HG02981 (cell line): ENCODE measurements around the gene KRTAP19-8.

Source experiments
- ATAC-seq: cut with Tn5 transposase; IDR thresholded peaks from one replicate; pipeline ENCODE4 v1.9.1; 2021; ENCODE audit warnings: mild to moderate bottlenecking, moderate library complexity; ENCODE audit not compliant: unreplicated experiment

Gene KRTAP19-8

GRCh38 chr21:31038376-31038775 lies at the start of gene KRTAP19-8:
Gene KRTAP19-8, minus strand, starts transcription at chr21:31038476. Its CDS starts 33 bp downstream, at chr21:31038443.
- no peak for ATAC-seq

- no peak for ATAC-seq
Measured at GRCh38 chr21:31087639-31088473, 49.6 kb upstream of the KRTAP19-8 start.

- ATAC-seq, result no peak
Measured at GRCh38 chr21:31084689-31085088, 46.4 kb upstream of the KRTAP19-8 start.

- ATAC-seq, result no peak
Measured at GRCh38 chr21:31078796-31079195, 40.5 kb upstream of the KRTAP19-8 start.

- no peak for ATAC-seq
Measured at GRCh38 chr21:31078216-31078615, 39.9 kb upstream of the KRTAP19-8 start.

GRCh38 chr21:31075848-31076247 lies 37.6 kb upstream of the KRTAP19-8 start:
- ATAC-seq, result no peak

- no peak for ATAC-seq
Measured at GRCh38 chr21:31072533-31072932, 34.3 kb upstream of the KRTAP19-8 start.

- no peak for ATAC-seq
Measured at GRCh38 chr21:31064803-31065202, 26.5 kb upstream of the KRTAP19-8 start.

GRCh38 chr21:31052489-31053142 lies 14.3 kb upstream of the KRTAP19-8 start:
- no peak for ATAC-seq

GRCh38 chr21:31050577-31051157 lies 12.4 kb upstream of the KRTAP19-8 start:
- no peak for ATAC-seq

- no peak for ATAC-seq
Measured at GRCh38 chr21:31045841-31046240, 7.6 kb upstream of the KRTAP19-8 start.

- ATAC-seq, result no peak
Measured at GRCh38 chr21:31043471-31043870, 5.2 kb upstream of the KRTAP19-8 start.

- no peak for ATAC-seq
Measured at GRCh38 chr21:31042080-31042464, 3.8 kb upstream of the KRTAP19-8 start.

- no peak for ATAC-seq
Measured at GRCh38 chr21:31041295-31042079, 3.2 kb upstream of the KRTAP19-8 start.

GRCh38 chr21:31034378-31034777 lies 3.9 kb downstream of the KRTAP19-8 start:
- ATAC-seq, result no peak

GRCh38 chr21:31030367-31031106 lies 7.7 kb downstream of the KRTAP19-8 start:
- peak; percentile 76 for ATAC-seq

GRCh38 chr21:31023680-31024079 lies 14.6 kb downstream of the KRTAP19-8 start:
- no peak for ATAC-seq

- no peak for ATAC-seq
Measured at GRCh38 chr21:31022306-31022705, 16.0 kb downstream of the KRTAP19-8 start.

GRCh38 chr21:31018232-31018631 lies 20.0 kb downstream of the KRTAP19-8 start:
- no peak for ATAC-seq

GRCh38 chr21:31014891-31015290 lies 23.4 kb downstream of the KRTAP19-8 start:
- no peak for ATAC-seq
